Endothelial cell of umbilical vein (primary cell): ENCODE measurements around the gene ZNF804B.

ENCODE experiments used
- CTCF ChIP-seq, 2 donors: IDR thresholded peaks; 1 replicate in 1 of 2; 2 replicates in 1 of 2; pipeline ENCODE4 v1.5.1; 2011; ENCODE audit warnings: low read length in 2 of 2, mild to moderate bottlenecking in 2 of 2, moderate library complexity in 2 of 2, control low read depth in 1 of 2, inconsistent platforms in 1 of 2, low read depth in 1 of 2; ENCODE audit not compliant: insufficient read depth in 1 of 2; ENCODE audit errors: extremely low read depth in 1 of 2
- EZH2 ChIP-seq: IDR thresholded peaks from 2 replicates; pipeline ENCODE4 v1.6.1; 2012; ENCODE audit warnings: borderline replicate concordance, low read depth, mild to moderate bottlenecking, moderate library complexity, low read length, inconsistent platforms; ENCODE audit not compliant: severe bottlenecking
- FOS ChIP-seq: IDR thresholded peaks from 2 replicates; pipeline ENCODE4 v1.6.1; 2011; ENCODE audit warnings: mild to moderate bottlenecking, low read length, moderate library complexity, borderline replicate concordance; ENCODE audit not compliant: insufficient read depth
- GATA2 ChIP-seq: IDR thresholded peaks from 2 replicates; pipeline ENCODE4 v1.7.0; 2011; ENCODE audit warnings: low read depth, mild to moderate bottlenecking, moderate library complexity, mixed read lengths, low read length; ENCODE audit not compliant: insufficient read length, insufficient read depth
- JUN ChIP-seq: IDR thresholded peaks from 2 replicates; pipeline ENCODE4 v1.6.1; 2011; ENCODE audit warnings: borderline replicate concordance, low read depth; ENCODE audit not compliant: insufficient read length, insufficient read depth
- MAX ChIP-seq: IDR thresholded peaks from 2 replicates; pipeline ENCODE4 v1.6.1; 2011; ENCODE audit not compliant: insufficient read depth, insufficient read length
- MYC ChIP-seq: IDR thresholded peaks from one replicate; pipeline ENCODE4 v1.6.1; 2011; ENCODE audit warnings: mild to moderate bottlenecking, low read depth, low read length
- POLR2A ChIP-seq: IDR thresholded peaks from 2 replicates; pipeline ENCODE4 v1.6.1; 2012; ENCODE audit warnings: low read depth, mild to moderate bottlenecking, control low read depth, low read length
- POLR2AphosphoS5 ChIP-seq: IDR thresholded peaks from 2 replicates; pipeline ENCODE4 v1.6.1; 2012; ENCODE audit warnings: low read depth, mild to moderate bottlenecking, control low read depth, low read length, moderate library complexity; ENCODE audit not compliant: insufficient read depth

GRCh38 chr7:88867158-88867557 lies 107.7 kb downstream of the ZNF804B start:
- TF ChIP-seq CTCF (IDR thresholded peaks at IDR 0.05; ENCODE audit: extremely low read depth in 1 of 2, insufficient read depth in 1 of 2, low read depth in 1 of 2, low read length in 2 of 2), result no peak
- no peak for TF ChIP-seq POLR2AphosphoS5
- no peak for TF ChIP-seq POLR2A
- no peak for TF ChIP-seq EZH2
- no peak for TF ChIP-seq JUN
- TF ChIP-seq GATA2, result no peak
- no peak for TF ChIP-seq MAX
- no peak for TF ChIP-seq FOS
- TF ChIP-seq MYC, result no peak
